WTC11 (cell line): ENCODE results near the gene PLAAT5. TPM values are rescaled to one million over a fixed set of nuclear protein-coding genes. Genes with fewer than 3 reads are reported as not detected.
"Not testable (repeated sequence)": the region's sequence is repeated elsewhere in the genome, so short reads cannot be mapped to it uniquely, and the experiment has no call there.

Experiments used
- ATAC-seq: fragments of 200-7000 bp; cut with Tn5 transposase; 2 replicates; pipeline ENCODE4 v1.10.0; 2021; ENCODE audit warnings: mild to moderate bottlenecking, moderate library complexity
- CTCF ChIA-PET: fragments of 300-600 bp; sonication (Branson Sonifier 250); formaldehyde crosslinking; loops from one replicate; lab custom pipeline; 2021; ENCODE audit warnings: antibody characterized with exemption; lab: Charles Lee
- POLR2A ChIA-PET: fragments of 350-600 bp; sonication (Branson Sonifier 250); formaldehyde crosslinking; loops from one replicate; lab custom pipeline; 2021; ENCODE audit warnings: antibody characterized with exemption; lab: Charles Lee
- DNase-seq: peaks from one replicate; pipeline ENCODE4 v3.0.0; 2021; ENCODE audit warnings: low spot score
- H3K27ac Mint-ChIP-seq: 2 replicates; pipeline ENCODE4 v1.8.0; 2021; ENCODE audit warnings: mixed read lengths
- H3K27me3 Mint-ChIP-seq: 2 replicates; pipeline ENCODE4 v1.8.0; 2021; ENCODE audit warnings: low read depth, mild to moderate bottlenecking, moderate library complexity, mixed read lengths
- H3K36me3 Mint-ChIP-seq: 2 replicates; pipeline ENCODE4 v1.8.0; 2021; ENCODE audit warnings: mixed read lengths
- H3K4me1 Mint-ChIP-seq: 2 replicates; pipeline ENCODE4 v1.8.0; 2022; ENCODE audit warnings: mixed read lengths
- H3K4me3 Mint-ChIP-seq: 2 replicates; pipeline ENCODE4 v1.8.0; 2021; ENCODE audit warnings: mild to moderate bottlenecking, moderate library complexity, mixed read lengths
- H3K9me3 Mint-ChIP-seq: 2 replicates; pipeline ENCODE4 v1.8.0; 2021; ENCODE audit warnings: mixed read lengths
- CREB1 ChIP-seq: sonication (generic); formaldehyde crosslinking; IDR thresholded peaks from 2 replicates; pipeline ENCODE4 v1.8.0; 2023; ENCODE audit warnings: mild to moderate bottlenecking, missing genetic modification reagents
- CREM ChIP-seq: sonication (generic); formaldehyde crosslinking; IDR thresholded peaks from 2 replicates; pipeline ENCODE4 v1.8.1; 2022; ENCODE audit warnings: mild to moderate bottlenecking, missing genetic modification reagents, moderate library complexity
- EMX1 ChIP-seq: fragments of 250-450 bp; sonication (Bioruptor Pico); IDR thresholded peaks from 2 replicates; pipeline ENCODE4 v1.8.0; 2021; ENCODE audit warnings: mild to moderate bottlenecking
- FOXP1 ChIP-seq: sonication (generic); formaldehyde crosslinking; IDR thresholded peaks from 2 replicates; pipeline ENCODE4 v1.8.0; 2022; ENCODE audit warnings: missing genetic modification reagents, mild to moderate bottlenecking, moderate library complexity, borderline replicate concordance
- KAT7 ChIP-seq: sonication (generic); formaldehyde crosslinking; IDR thresholded peaks from 2 replicates; pipeline ENCODE4 v1.8.1; 2023; ENCODE audit warnings: missing genetic modification reagents, mild to moderate bottlenecking, borderline replicate concordance
- OVOL2 ChIP-seq: fragments of 250-450 bp; sonication (Bioruptor Pico); IDR thresholded peaks from 2 replicates; pipeline ENCODE4 v1.9.0; 2021; ENCODE audit warnings: mild to moderate bottlenecking, borderline replicate concordance
- SMAD3 ChIP-seq: sonication (generic); formaldehyde crosslinking; IDR thresholded peaks from 2 replicates; pipeline ENCODE4 v1.8.0; 2022; ENCODE audit warnings: missing genetic modification reagents, mild to moderate bottlenecking, borderline replicate concordance
- TEAD1 ChIP-seq: sonication (generic); formaldehyde crosslinking; IDR thresholded peaks from 2 replicates; pipeline ENCODE4 v1.8.0; 2022; ENCODE audit warnings: mild to moderate bottlenecking, missing genetic modification reagents
- ZBTB21 ChIP-seq: sonication (generic); formaldehyde crosslinking; IDR thresholded peaks from 2 replicates; pipeline ENCODE4 v1.8.1; 2023; ENCODE audit warnings: mild to moderate bottlenecking, missing genetic modification reagents, borderline replicate concordance
- ZNF396 ChIP-seq: fragments of 250-450 bp; sonication (Bioruptor Pico); IDR thresholded peaks from 2 replicates; pipeline ENCODE4 v1.8.0; 2021; ENCODE audit warnings: mild to moderate bottlenecking, moderate library complexity, borderline replicate concordance
- ZNF416 ChIP-seq: fragments of 250-450 bp; sonication (Bioruptor Pico); IDR thresholded peaks from 2 replicates; pipeline ENCODE4 v1.9.0; 2021; ENCODE audit warnings: mild to moderate bottlenecking, inconsistent platforms
- total RNA-seq: library from RNA; stranded (reverse); gene quantifications from 3 replicates; pipeline ENCODE4 v1.2.3, GENCODE V29; 2021
- TF ChIP-seq, protein P1 (sequence below): sonication (generic); formaldehyde crosslinking; IDR thresholded peaks from 2 replicates; pipeline ENCODE4 v1.8.0; 2023; ENCODE audit warnings: missing genetic modification reagents
- TF ChIP-seq, protein P2 (sequence below): fragments of 250-450 bp; sonication (Bioruptor Pico); IDR thresholded peaks from 2 replicates; pipeline ENCODE4 v1.8.0; 2021; ENCODE audit warnings: mild to moderate bottlenecking
- TF ChIP-seq, protein P3 (sequence below): sonication (generic); formaldehyde crosslinking; IDR thresholded peaks from 2 replicates; pipeline ENCODE4 v1.8.1; 2022; ENCODE audit warnings: low read depth, mild to moderate bottlenecking, moderate library complexity, missing genetic modification reagents, borderline replicate concordance

PLAAT5 gene
- total RNA-seq, 1 experiment from 2014 or later = 23.0 TPM

DNA sequence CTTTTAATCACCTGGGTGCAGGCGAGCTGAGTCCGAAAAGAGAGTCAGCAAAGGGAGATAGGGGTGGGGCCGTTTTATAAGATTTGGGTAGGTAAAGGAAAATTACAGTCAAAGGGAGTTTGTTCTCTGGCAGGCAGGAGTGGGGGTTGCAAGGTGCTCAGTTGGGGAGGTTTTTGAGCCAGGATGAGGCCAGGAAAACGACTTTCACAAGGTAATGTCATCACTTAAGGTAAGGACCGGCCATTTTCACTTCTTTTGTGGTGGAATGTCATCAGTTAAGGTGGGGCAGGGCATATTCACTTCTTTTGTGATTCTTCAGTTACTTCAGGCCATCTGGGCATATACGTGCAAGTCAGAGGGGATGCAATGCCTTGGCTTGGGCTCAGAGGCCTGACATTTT is 38.4 kb upstream of the PLAAT5 start:
- CTCF ChIA-PET = interaction anchor here (0.9 to 1.1 kb wide), 2 partner anchors 21 to 50 kb away, joined by 3 to 5 read pairs; no protein-coding TSS in a partner anchor
- not testable (repeated sequence) for ATAC-seq, DNase-seq, H3K27me3 Mint-ChIP-seq, H3K9me3 Mint-ChIP-seq
- POLR2A ChIA-PET = interaction anchor here (1.0 to 1.1 kb wide), 2 partner anchors 38 to 152 kb away, joined by 3 read pairs; partner anchors contain the start of genes PLAAT5 and RTN3
- TF ChIP-seq TEAD1 (CRISPR knock-in tag) = peak; percentile 61; the same call in 1 of the 2 replicates
- TF ChIP-seq, protein P1, sequence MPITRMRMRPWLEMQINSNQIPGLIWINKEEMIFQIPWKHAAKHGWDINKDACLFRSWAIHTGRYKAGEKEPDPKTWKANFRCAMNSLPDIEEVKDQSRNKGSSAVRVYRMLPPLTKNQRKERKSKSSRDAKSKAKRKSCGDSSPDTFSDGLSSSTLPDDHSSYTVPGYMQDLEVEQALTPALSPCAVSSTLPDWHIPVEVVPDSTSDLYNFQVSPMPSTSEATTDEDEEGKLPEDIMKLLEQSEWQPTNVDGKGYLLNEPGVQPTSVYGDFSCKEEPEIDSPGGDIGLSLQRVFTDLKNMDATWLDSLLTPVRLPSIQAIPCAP = 0 out of 2 replicates have a peak, but pooled peaks have one; percentile 32
- Mint-ChIP-seq H3K4me3 (peak overlapping the region; percentile 33), H3K27ac (peak overlapping the region; percentile 98), H3K36me3 (peaks cover 15% of the 10 kb centered on the region), H3K4me1 (peaks cover 62% of the 10 kb centered on the region)

DNA sequence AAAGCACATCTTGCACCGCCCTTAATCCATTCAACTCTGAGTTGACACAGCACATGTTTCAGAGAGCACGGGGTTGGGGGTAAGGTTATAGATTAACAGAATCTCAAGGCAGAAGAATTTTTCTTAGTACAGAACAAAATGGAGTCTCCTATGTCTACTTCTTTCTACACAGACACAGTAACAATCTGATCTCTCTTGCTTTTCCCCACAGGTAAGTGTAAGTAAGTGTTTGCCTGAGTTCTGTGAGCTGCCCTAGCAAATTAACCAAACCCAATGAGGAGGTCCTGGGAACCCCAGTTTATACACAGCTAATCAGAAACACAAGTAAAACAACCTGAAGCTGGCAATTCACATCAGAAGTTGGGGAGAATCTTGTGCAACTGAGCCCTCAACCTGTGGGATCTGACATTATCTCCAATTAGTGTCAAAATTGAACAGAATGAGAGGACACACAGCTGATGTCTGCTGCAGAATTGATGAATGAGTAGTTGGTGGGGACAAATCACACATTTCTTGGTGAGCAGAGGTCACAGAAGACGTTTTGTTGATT is 37.8 kb upstream of the PLAAT5 start:
- CTCF ChIA-PET = interaction anchor here (0.9 to 1.1 kb wide), 2 partner anchors 21 to 50 kb away, joined by 3 to 5 read pairs; no protein-coding TSS in a partner anchor
- peaks cover 57% of the 10 kb centered on the region for H3K4me1 Mint-ChIP-seq
- peak overlapping the region; percentile 33 for H3K4me3 Mint-ChIP-seq
- DNase-seq, POLR2A ChIA-PET, H3K27me3 Mint-ChIP-seq, ATAC-seq: not testable (repeated sequence)
- peaks cover 14% of the 10 kb centered on the region for H3K9me3 Mint-ChIP-seq
- H3K36me3 Mint-ChIP-seq = peaks cover 21% of the 10 kb centered on the region
- H3K27ac Mint-ChIP-seq = peak overlapping the region; percentile 98

DNA sequence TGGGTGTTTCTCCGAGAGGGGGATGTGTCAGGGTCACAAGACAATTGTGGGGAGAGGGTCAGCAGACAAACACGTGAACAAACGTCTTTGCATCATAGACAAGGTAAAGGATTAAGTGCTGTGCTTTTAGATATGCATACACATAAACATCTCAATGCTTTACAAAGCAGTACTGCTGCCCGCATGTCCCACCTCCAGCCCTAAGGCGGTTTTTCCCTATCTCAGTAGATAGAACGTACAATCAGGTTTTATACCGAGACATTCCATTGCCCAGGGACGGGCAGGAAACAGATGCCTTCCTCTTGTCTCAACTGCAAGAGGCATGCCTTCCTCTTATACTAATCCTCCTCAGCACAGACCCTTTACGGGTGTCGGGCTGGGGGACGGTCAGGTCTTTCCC is 37.2 kb upstream of the PLAAT5 start:
- peak overlapping the region; percentile 99 for H3K27ac Mint-ChIP-seq
- H3K36me3 Mint-ChIP-seq = peaks cover 27% of the 10 kb centered on the region
- H3K9me3 Mint-ChIP-seq = peaks cover 21% of the 10 kb centered on the region
- H3K27me3 Mint-ChIP-seq, POLR2A ChIA-PET, H3K4me3 Mint-ChIP-seq, DNase-seq, ATAC-seq: not testable (repeated sequence)
- peaks cover 50% of the 10 kb centered on the region for H3K4me1 Mint-ChIP-seq
- CTCF ChIA-PET = interaction anchor here (1.1 kb wide), 1 partner anchor 49 kb away, joined by 5 read pairs; no protein-coding TSS in a partner anchor

DNA sequence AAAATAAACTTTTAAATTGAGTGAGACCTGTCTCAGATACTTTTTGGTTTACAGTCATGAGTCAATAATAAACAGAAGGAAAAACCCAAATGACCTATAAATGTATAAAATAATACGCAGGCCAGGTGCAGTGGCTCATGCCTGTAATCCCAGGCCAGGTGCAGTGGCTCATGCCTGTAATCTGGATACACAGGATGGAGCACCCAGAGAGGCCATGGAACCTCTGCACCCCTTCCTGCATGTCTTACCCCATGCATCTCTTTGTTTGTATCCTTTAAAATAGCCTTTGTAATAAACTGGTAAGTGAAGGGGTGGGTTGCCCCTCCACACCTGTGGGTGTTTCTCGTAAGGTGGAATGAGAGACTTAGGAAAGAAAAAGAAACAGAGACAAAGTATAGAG is 36.7 kb upstream of the PLAAT5 start:
- Mint-ChIP-seq H3K27ac (peak overlapping the region; percentile 99), H3K27me3 (peaks cover 7% of the 10 kb centered on the region; the same call in 1 of the 2 replicates), H3K9me3 (peaks cover 23% of the 10 kb centered on the region), H3K36me3 (peaks cover 29% of the 10 kb centered on the region)
- POLR2A ChIA-PET = no interaction called here
- DNase-seq = no peak
- TF ChIP-seq SMAD3 (CRISPR knock-in tag) = no peak
- TF ChIP-seq CREM (CRISPR knock-in tag) = no peak
- TF ChIP-seq, protein P2, sequence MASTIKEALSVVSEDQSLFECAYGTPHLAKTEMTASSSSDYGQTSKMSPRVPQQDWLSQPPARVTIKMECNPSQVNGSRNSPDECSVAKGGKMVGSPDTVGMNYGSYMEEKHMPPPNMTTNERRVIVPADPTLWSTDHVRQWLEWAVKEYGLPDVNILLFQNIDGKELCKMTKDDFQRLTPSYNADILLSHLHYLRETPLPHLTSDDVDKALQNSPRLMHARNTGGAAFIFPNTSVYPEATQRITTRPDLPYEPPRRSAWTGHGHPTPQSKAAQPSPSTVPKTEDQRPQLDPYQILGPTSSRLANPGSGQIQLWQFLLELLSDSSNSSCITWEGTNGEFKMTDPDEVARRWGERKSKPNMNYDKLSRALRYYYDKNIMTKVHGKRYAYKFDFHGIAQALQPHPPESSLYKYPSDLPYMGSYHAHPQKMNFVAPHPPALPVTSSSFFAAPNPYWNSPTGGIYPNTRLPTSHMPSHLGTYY = no peak
- TF ChIP-seq ZNF416 = no peak
- TF ChIP-seq, protein P3, sequence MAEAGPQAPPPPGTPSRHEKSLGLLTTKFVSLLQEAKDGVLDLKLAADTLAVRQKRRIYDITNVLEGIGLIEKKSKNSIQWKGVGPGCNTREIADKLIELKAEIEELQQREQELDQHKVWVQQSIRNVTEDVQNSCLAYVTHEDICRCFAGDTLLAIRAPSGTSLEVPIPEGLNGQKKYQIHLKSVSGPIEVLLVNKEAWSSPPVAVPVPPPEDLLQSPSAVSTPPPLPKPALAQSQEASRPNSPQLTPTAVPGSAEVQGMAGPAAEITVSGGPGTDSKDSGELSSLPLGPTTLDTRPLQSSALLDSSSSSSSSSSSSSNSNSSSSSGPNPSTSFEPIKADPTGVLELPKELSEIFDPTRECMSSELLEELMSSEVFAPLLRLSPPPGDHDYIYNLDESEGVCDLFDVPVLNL (CRISPR knock-in tag) = no peak
- TF ChIP-seq ZNF396 = no peak
- no peak for TF ChIP-seq OVOL2
- TF ChIP-seq EMX1 = no peak
- TF ChIP-seq CREB1 = no peak
- no peak for TF ChIP-seq KAT7
- no peak for TF ChIP-seq ZBTB21
- no peak for TF ChIP-seq FOXP1
- TF ChIP-seq, all 79 proteins: peak for 0
- Mint-ChIP-seq H3K4me1 (peaks cover 45% of the 10 kb centered on the region), H3K4me3 (peak overlapping the region; percentile 31; the same call in 1 of the 2 replicates)
- ATAC-seq = 0 out of 2 replicates have a peak, but pooled peaks have one; percentile 7
- CTCF ChIA-PET = no interaction called here
